ENCODE results near the gene RPS6KA2. TPM values are rescaled to one million over a fixed set of nuclear protein-coding genes. Genes with fewer than 3 reads are reported as not detected.
"Not testable (repeated sequence)": the region's sequence is repeated elsewhere in the genome, so short reads cannot be mapped to it uniquely, and the experiment has no call there.

RPS6KA2 gene
- total and polyA plus RNA-seq, 9 donors, result 24.4 to 75.5 (median 48.1) TPM

GRCh38 chr6:166584155-166584554, 42.9 kb downstream of the RPS6KA2 start:
- intact Hi-C loops (cut with DNase I), result no loop called here
- TF ChIP-seq POLR2A (IDR thresholded peaks at IDR 0.05) (no peak), EP300 (IDR thresholded peaks at IDR 0.05) (no peak), CTCF (IDR thresholded peaks at IDR 0.05) (no peak)
- H3K4me3 ChIP-seq, result no peak overlapping the region
- 90 to 95% (median 94%) methylated on average over 3 of the region's 3 CpGs for WGBS, 3 donors
- H3K9me3 ChIP-seq, result no peaks in the 10 kb centered on the region
- no peaks in the 10 kb centered on the region for H3K27me3 ChIP-seq
- H3K4me1 ChIP-seq (ENCODE audit: insufficient read depth), result peaks cover 1% of the 10 kb centered on the region
- no peak for DNase-seq
- no peaks in the 10 kb centered on the region for H3K36me3 ChIP-seq
- H3K27ac ChIP-seq, result no peak overlapping the region

GRCh38 chr6:166583230-166583965, 43.7 kb downstream of the RPS6KA2 start:
- Histone ChIP-seq H3K4me1 (ENCODE audit: insufficient read depth) (peaks cover 1% of the 10 kb centered on the region), H3K9me3 (no peaks in the 10 kb centered on the region), H3K4me3 (no peak overlapping the region), H3K36me3 (no peaks in the 10 kb centered on the region), H3K27ac (no peak overlapping the region), H3K27me3 (no peaks in the 10 kb centered on the region)
- no peak for DNase-seq
- intact Hi-C loops (cut with DNase I), result no loop called here
- 92 to 93% (median 93%) methylated on average over 15 of the region's 15 CpGs for WGBS, 3 donors
- TF ChIP-seq EP300 (IDR thresholded peaks at IDR 0.05), result no peak

GRCh38 chr6:166582258-166582657, 44.8 kb downstream of the RPS6KA2 start:
- WGBS, 3 donors, result 88 to 95% (median 91%) methylated on average over 6 of the region's 6 CpGs
- TF ChIP-seq EP300 (IDR thresholded peaks at IDR 0.05) (no peak), CTCF (IDR thresholded peaks at IDR 0.05) (no peak), POLR2A (IDR thresholded peaks at IDR 0.05) (no peak)
- intact Hi-C loops (cut with DNase I), result no loop called here

GRCh38 chr6:166581801-166582200, 45.2 kb downstream of the RPS6KA2 start:
- intact Hi-C loops (cut with DNase I); DNase-seq: not testable (repeated sequence)
- 90 to 99% (median 92%) methylated on average over 8 of the region's 8 CpGs for WGBS, 3 donors

More at GRCh38 chr6:166582258-166582657, 44.8 kb downstream of the RPS6KA2 start:
- H3K9me3 ChIP-seq, result no peaks in the 10 kb centered on the region
- H3K27ac ChIP-seq, result no peak overlapping the region
- no peak for DNase-seq
- no peak overlapping the region for H3K4me3 ChIP-seq
- peaks cover 1% of the 10 kb centered on the region for H3K4me1 ChIP-seq (ENCODE audit: insufficient read depth)
- H3K27me3 ChIP-seq, result no peaks in the 10 kb centered on the region
- H3K36me3 ChIP-seq, result no peaks in the 10 kb centered on the region

GRCh38 chr6:166581091-166581511, 46.0 kb downstream of the RPS6KA2 start:
- intact Hi-C loops (cut with DNase I), result no loop called here
- Histone ChIP-seq H3K27me3 (no peaks in the 10 kb centered on the region), H3K9me3 (no peaks in the 10 kb centered on the region), H3K4me1 (ENCODE audit: insufficient read depth) (peaks cover 1% of the 10 kb centered on the region), H3K4me3 (no peak overlapping the region), H3K36me3 (no peaks in the 10 kb centered on the region), H3K27ac (no peak overlapping the region)
- TF ChIP-seq CTCF (IDR thresholded peaks at IDR 0.05) (no peak), POLR2A (IDR thresholded peaks at IDR 0.05) (no peak), EP300 (IDR thresholded peaks at IDR 0.05) (no peak)
- no peak for DNase-seq
- 87 to 98% (median 97%) methylated on average over 11 of the region's 11 CpGs for WGBS, 3 donors

More at GRCh38 chr6:166581801-166582200, 45.2 kb downstream of the RPS6KA2 start:
- not testable (repeated sequence) for H3K9me3 ChIP-seq; H3K27me3 ChIP-seq; H3K27ac ChIP-seq; H3K4me1 ChIP-seq (ENCODE audit: insufficient read depth); H3K36me3 ChIP-seq; H3K4me3 ChIP-seq
